NCI-H526 (cell line): Measurements from ENCODE around the gene GABARAPL2.
A peak's percentile ranks its signal among the peaks of the same experiment; 100 is the strongest.

ENCODE experiments used
- DNase-seq, 2 experiments: peaks; one replicate each; lab custom pipeline; 2025; lab: John Stamatoyannopoulos, UW

GABARAPL2 gene

GRCh38 chr16:75555213-75555706 is 10.9 kb upstream of the GABARAPL2 start:
- DNase-seq: peak; percentile 72 to 88

GRCh38 chr16:75555707-75556430 is 10.3 kb upstream of the GABARAPL2 start, which contains the start of gene TMEM231:
TMEM231 (minus strand) TSS chr16:75556252; CDS start chr16:75556209, 43 bp downstream.
- DNase-seq: peak; percentile 83 to 95

GRCh38 chr16:75556431-75556950 is 9.7 kb upstream of the GABARAPL2 start:
- DNase-seq: no peak

GRCh38 chr16:75558846-75559401 is 7.3 kb upstream of the GABARAPL2 start:
- DNase-seq: no peak

- DNase-seq: no peak
These were observed 6.4 kb upstream of the GABARAPL2 start for GRCh38 chr16:75559564-75560372.

- no peak for DNase-seq
These were observed 539 bp upstream of the GABARAPL2 start for GRCh38 chr16:75565640-75566039.

- no peak for DNase-seq
These were observed 628 bp downstream of the GABARAPL2 start for GRCh38 chr16:75566758-75567255.

GRCh38 chr16:75567911-75568310 is 1.7 kb downstream of the GABARAPL2 start:
- no peak for DNase-seq

GRCh38 chr16:75570396-75571065 is 4.4 kb downstream of the GABARAPL2 start:
- no peak for DNase-seq

GRCh38 chr16:75572864-75573542 is 6.8 kb downstream of the GABARAPL2 start:
- no peak for DNase-seq

GRCh38 chr16:75573955-75574354 is 7.8 kb downstream of the GABARAPL2 start:
- DNase-seq: no peak

GRCh38 chr16:75575958-75576357 is 9.8 kb downstream of the GABARAPL2 start:
- DNase-seq: no peak

GRCh38 chr16:75576384-75576811 is 10.2 kb downstream of the GABARAPL2 start:
- no peak for DNase-seq

- no peak for DNase-seq
These were observed 12.0 kb downstream of the GABARAPL2 start for GRCh38 chr16:75578212-75578611.

GRCh38 chr16:75578725-75579124 is 12.5 kb downstream of the GABARAPL2 start:
- no peak for DNase-seq

GRCh38 chr16:75579281-75579834 is 13.2 kb downstream of the GABARAPL2 start:
- no peak for DNase-seq

GRCh38 chr16:75584108-75584507 is 17.9 kb downstream of the GABARAPL2 start:
- no peak for DNase-seq

GRCh38 chr16:75588716-75589115 is 22.5 kb downstream of the GABARAPL2 start:
- DNase-seq: no peak

GRCh38 chr16:75589306-75589705 is 23.1 kb downstream of the GABARAPL2 start:
- no peak for DNase-seq
